Liver (tissue), 3 donors: ENCODE measurements around the gene NPC1L1.

Source experiments
- ATF3 ChIP-seq: IDR thresholded peaks from 2 replicates; pipeline ENCODE4 v1.6.1; 2016; ENCODE audit warnings: antibody characterized with exemption
- CTCF ChIP-seq: fragments of 150-350 bp; IDR thresholded peaks from 2 replicates; pipeline ENCODE4 v1.5.1; 2017; ENCODE audit warnings: improper control_type of control experiment, low read depth, low read length; ENCODE audit not compliant: missing input control
- HNF4A ChIP-seq, 2 donors: conservative IDR thresholded peaks; 2 replicates each; pipeline ENCODE4 v1.6.1; 2016; ENCODE audit warnings: antibody characterized with exemption in 2 of 2, mild to moderate bottlenecking in 2 of 2
- JUND ChIP-seq, 2 donors: IDR thresholded peaks; 2 replicates each; pipeline ENCODE4 v1.6.1; 2016; ENCODE audit warnings: antibody characterized with exemption in 2 of 2
- NR2F2 ChIP-seq: IDR thresholded peaks from 2 replicates; pipeline ENCODE4 v1.6.1; 2016; ENCODE audit warnings: antibody characterized with exemption
- RAD21 ChIP-seq, 2 donors: IDR thresholded peaks; 2 replicates each; pipeline ENCODE4 v1.6.1; 2016; ENCODE audit warnings: antibody characterized with exemption in 2 of 2, mild to moderate bottlenecking in 2 of 2
- REST ChIP-seq: IDR thresholded peaks from 2 replicates; pipeline ENCODE4 v1.6.1; 2016; ENCODE audit warnings: antibody characterized with exemption, mild to moderate bottlenecking
- RXRA ChIP-seq, 2 donors: IDR thresholded peaks; 2 replicates each; pipeline ENCODE4 v1.6.1; 2017 to 2018; ENCODE audit warnings: antibody characterized with exemption in 2 of 2, mild to moderate bottlenecking in 1 of 2
- TAF1 ChIP-seq: conservative IDR thresholded peaks from 2 replicates; pipeline ENCODE4 v1.6.1; 2016; ENCODE audit warnings: antibody characterized with exemption, mild to moderate bottlenecking
- donor health status: healthy.
- donor health status: healthy.

- TF ChIP-seq CTCF (no peak), RXRA (IDR thresholded peaks at IDR 0.05) (no peak), HNF4A (conservative IDR thresholded peaks at IDR 0.05) (no peak), JUND (IDR thresholded peaks at IDR 0.05) (no peak), REST (no peak), RAD21 (IDR thresholded peaks at IDR 0.05) (no peak), TAF1 (no peak), ATF3 (no peak), NR2F2 (no peak)
These were observed 25.4 kb downstream of the NPC1L1 start for GRCh38 chr7:44515590-44516268.
